Astrocyte of the spinal cord (primary cell): Measurements from ENCODE around the gene NXPH3.
"Not testable (repeated sequence)": the region's sequence is repeated elsewhere in the genome, so short reads cannot be mapped to it uniquely, and the experiment has no call there.

Experiments
- DNase-seq: peaks from one replicate; pipeline ENCODE4 v3.0.0; 2011; ENCODE audit warnings: low read depth, low spot score
- H3K4me3 ChIP-seq: 2 replicates; pipeline ENCODE4 v1.5.1; 2011; ENCODE audit warnings: low read depth, mild to moderate bottlenecking, low read length, moderate library complexity
- in situ Hi-C: cut with HindIII; loops from 2 replicates; pipeline ENCODE4 v1.10.0; 2017; ENCODE audit warnings: low sequenced_read_pairs
- TF ChIP-seq, protein P1 (sequence below): IDR thresholded peaks from 2 replicates; pipeline ENCODE4 v1.5.1; 2012; ENCODE audit warnings: low read depth, mild to moderate bottlenecking, low read length, inconsistent platforms

NXPH3 gene

GRCh38 chr17:49549691-49550678 lies 25.7 kb upstream of the NXPH3 start:
- TF ChIP-seq, protein P1, sequence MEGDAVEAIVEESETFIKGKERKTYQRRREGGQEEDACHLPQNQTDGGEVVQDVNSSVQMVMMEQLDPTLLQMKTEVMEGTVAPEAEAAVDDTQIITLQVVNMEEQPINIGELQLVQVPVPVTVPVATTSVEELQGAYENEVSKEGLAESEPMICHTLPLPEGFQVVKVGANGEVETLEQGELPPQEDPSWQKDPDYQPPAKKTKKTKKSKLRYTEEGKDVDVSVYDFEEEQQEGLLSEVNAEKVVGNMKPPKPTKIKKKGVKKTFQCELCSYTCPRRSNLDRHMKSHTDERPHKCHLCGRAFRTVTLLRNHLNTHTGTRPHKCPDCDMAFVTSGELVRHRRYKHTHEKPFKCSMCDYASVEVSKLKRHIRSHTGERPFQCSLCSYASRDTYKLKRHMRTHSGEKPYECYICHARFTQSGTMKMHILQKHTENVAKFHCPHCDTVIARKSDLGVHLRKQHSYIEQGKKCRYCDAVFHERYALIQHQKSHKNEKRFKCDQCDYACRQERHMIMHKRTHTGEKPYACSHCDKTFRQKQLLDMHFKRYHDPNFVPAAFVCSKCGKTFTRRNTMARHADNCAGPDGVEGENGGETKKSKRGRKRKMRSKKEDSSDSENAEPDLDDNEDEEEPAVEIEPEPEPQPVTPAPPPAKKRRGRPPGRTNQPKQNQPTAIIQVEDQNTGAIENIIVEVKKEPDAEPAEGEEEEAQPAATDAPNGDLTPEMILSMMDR: no peak
- in situ Hi-C loops: no loop called here
- H3K4me3 ChIP-seq: no peak overlapping the region
- DNase-seq: no peak

DNA sequence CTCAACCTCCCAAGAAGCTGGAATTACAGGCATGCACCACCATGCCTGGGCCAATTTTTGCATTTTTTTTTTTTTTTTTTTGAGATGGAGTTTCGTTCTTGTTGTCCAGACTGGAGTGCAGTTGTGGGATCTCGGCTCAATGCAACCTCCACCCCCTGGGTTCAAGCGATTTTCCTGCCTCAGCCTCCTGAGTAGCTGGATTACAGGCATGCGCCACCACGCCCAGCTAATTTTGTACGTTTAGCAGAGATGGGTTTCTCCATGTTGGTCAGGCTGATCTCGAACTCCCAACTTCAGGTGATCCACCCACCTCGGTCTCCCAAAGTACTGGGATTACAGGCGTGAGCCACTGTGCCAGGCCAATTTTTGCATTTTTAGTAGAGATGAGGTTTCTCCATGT lies 24.9 kb upstream of the NXPH3 start:
- DNase-seq, in situ Hi-C loops: not testable (repeated sequence)

DNA sequence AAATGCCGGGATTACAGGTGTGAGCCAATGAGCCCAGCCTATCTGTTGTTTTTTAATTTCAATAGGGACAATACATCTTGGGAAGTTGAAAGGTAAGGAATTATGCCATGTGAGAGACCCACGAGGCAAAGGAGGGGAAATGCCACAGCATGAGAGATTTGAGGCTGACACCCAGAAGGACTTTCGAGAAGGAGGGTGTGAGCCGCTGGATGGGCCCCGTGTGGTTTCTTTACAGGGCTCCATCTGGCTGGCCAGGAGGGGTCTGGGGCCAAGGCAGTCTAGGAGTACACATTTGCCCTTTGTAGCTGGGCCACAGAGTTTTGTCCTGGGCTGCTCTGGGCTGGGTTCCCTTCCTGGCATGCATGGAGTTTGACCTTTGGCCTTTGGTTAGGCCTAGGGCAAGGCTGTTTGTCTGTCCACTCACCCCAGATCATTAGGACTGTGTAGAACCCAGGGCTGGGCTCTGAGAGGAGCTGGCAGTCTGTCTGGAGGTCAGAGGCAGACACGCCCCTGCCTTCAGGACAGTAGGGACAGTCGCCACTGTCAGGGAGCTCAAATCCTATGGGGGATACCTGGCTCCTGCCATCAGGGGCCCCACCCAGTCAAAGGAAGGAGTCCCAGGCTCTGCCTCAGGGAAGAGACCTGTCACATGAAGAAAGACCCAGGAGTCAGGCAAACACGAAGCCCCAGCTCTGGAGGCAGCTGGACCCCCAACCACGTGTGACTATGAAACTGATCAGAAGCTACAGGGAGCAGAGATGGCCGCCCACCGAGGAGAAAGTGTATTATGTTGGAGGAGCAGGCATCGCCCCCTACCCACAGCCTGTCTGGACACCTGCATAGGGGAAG lies 24.2 kb upstream of the NXPH3 start:
- TF ChIP-seq, protein P1: no peak
- H3K4me3 ChIP-seq: no peak overlapping the region
- in situ Hi-C loops: no loop called here
- DNase-seq: no peak

More for the DNA sequence above, 24.9 kb upstream of the NXPH3 start:
- H3K4me3 ChIP-seq: not testable (repeated sequence)

GRCh38 chr17:49552070-49552751 lies 23.5 kb upstream of the NXPH3 start:
- no peak for DNase-seq
- TF ChIP-seq, protein P1: no peak
- in situ Hi-C loops: no loop called here
- no peak overlapping the region for H3K4me3 ChIP-seq

DNA sequence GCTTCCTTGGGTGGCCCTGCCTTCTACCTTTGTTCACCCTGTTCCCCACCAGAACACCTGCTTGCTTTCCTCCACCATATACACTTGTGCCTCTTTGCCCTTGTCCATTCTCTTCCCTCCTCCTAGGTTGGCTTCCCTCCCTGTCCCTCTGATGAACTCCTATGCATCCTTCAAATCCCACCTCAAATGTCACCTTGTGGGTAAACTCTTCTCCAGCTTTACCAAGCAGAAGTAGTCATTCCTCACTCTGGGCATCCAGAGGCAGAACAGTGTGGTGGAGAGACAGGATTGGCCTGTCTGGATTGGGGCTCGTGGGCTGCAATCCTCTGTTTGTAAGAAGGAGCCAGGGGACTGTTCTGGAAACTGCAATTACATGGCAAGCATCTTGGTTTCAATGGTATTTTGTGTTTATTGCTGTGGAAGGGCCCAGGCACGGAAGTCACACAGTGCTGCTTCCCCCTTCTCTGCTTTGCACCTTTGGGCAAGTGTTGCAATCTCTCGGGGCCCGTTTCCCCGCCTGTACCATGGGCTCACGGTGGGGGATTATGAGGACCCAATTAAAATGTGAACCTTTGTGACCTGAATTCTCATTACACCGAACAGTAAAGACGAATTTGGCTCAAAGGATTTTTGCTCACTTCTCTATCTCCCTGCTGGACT lies 21.9 kb upstream of the NXPH3 start:
- H3K4me3 ChIP-seq: no peak overlapping the region
- no peak for DNase-seq
- TF ChIP-seq, protein P1: no peak
- in situ Hi-C loops: no loop called here

DNA sequence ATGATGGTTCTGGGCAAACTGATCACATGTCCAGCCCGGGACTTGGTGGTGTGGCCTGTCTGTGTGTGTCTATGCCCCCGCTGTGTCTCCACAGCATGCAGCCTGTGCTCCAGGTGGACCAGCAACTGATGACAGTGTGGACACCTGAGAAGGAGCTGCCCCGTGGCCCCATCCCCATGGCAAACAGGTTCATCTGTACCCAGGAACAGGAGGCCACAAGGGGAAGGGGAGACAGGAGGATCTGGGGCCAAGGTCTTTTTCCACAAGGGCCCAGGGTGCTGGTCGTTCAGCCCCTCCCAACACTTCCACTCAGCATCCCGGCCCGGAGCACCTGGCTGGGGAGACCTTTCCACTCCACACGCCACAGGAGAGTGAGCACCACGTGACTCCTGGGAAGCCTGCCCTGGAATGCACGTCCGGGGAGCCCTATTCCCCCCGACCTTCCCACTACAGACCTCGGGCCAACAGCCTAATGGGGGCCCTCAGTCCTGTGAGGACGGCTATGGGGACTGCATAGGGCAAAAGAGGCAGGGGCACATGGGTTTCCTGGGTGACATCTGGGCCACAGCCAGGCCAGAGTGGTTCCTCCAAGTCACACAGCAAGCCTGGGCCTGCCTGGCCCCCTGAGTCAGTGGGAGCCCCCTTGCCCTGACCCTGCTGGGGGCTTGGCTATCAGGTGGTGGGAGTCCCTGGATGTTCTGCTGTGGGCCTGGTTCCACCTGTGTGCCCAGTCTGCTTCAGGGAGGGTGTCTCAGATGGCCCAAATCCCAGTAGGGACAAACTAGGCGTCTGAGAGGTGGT lies 20.8 kb upstream of the NXPH3 start:
- in situ Hi-C loops: no loop called here
- no peak for DNase-seq

More for the DNA sequence above, 20.8 kb upstream of the NXPH3 start:
- no peak overlapping the region for H3K4me3 ChIP-seq
- TF ChIP-seq, protein P1: no peak
